Dedifferentiated amniotic fluid mesenchymal stem cell (primary cell): ENCODE data around the gene GOLGA1.
"Not testable (repeated sequence)": the region's sequence is repeated elsewhere in the genome, so short reads cannot be mapped to it uniquely, and the experiment has no call there.

Experiments used
- DNase-seq: peaks from one replicate; pipeline ENCODE4 v3.0.0-alpha.2; 2016; ENCODE audit errors: extremely low spot score

Gene GOLGA1

GRCh38 chr9:124858330-124859046 is 82.4 kb downstream of the GOLGA1 start:
- DNase-seq: no peak

GRCh38 chr9:124857533-124858162 is 83.2 kb downstream of the GOLGA1 start:
- no peak for DNase-seq

- DNase-seq: no peak
Observed at GRCh38 chr9:124855944-124856765, 84.7 kb downstream of the GOLGA1 start.

GRCh38 chr9:124855566-124855943 is 85.3 kb downstream of the GOLGA1 start:
- DNase-seq: no peak

- no peak for DNase-seq
Observed at GRCh38 chr9:124854822-124855221, 86.1 kb downstream of the GOLGA1 start.

- no peak for DNase-seq
Observed at GRCh38 chr9:124854161-124854560, 86.7 kb downstream of the GOLGA1 start.

GRCh38 chr9:124853605-124854143 is 87.2 kb downstream of the GOLGA1 start:
- DNase-seq: no peak

- DNase-seq: peak; percentile 55
Observed at GRCh38 chr9:124852829-124853531, 87.9 kb downstream of the GOLGA1 start, which contains the start of gene WDR38. Gene WDR38, plus strand, starts transcription at chr9:124853460. Its CDS starts 72 bp downstream, at chr9:124853532.

- no peak for DNase-seq
Observed at GRCh38 chr9:124852121-124852828, 88.6 kb downstream of the GOLGA1 start.

GRCh38 chr9:124849801-124850200 is 91.1 kb downstream of the GOLGA1 start:
- no peak for DNase-seq

- DNase-seq: no peak
Observed at GRCh38 chr9:124846969-124847368, 93.9 kb downstream of the GOLGA1 start.

- not testable (repeated sequence) for DNase-seq
Observed at GRCh38 chr9:124846467-124846866, 94.4 kb downstream of the GOLGA1 start.

GRCh38 chr9:124844291-124844690 is 96.6 kb downstream of the GOLGA1 start:
- DNase-seq: no peak

GRCh38 chr9:124843456-124844034 is 97.3 kb downstream of the GOLGA1 start:
- DNase-seq: no peak

GRCh38 chr9:124841075-124841821 is 99.6 kb downstream of the GOLGA1 start:
- DNase-seq: no peak

- DNase-seq: no peak
Observed at GRCh38 chr9:124840300-124840833, 100.5 kb downstream of the GOLGA1 start.

GRCh38 chr9:124839612-124840299 is 101.1 kb downstream of the GOLGA1 start:
- no peak for DNase-seq

- not testable (repeated sequence) for DNase-seq
Observed at GRCh38 chr9:124838567-124839275, 102.2 kb downstream of the GOLGA1 start.
